ENCODE results near the gene PVR.

GRCh38 chr19:44705502-44706010, 61.8 kb downstream of the PVR start:
- TF ChIP-seq SUZ12 (IDR thresholded peaks at IDR 0.05) (no peak), NFRKB (IDR thresholded peaks at IDR 0.05) (no peak), FOXA1 (IDR thresholded peaks at IDR 0.05) (no peak)
